Right ventricle myocardium superior (tissue), 1 donor: Measurements from ENCODE around the gene SEC31A. TPM values are rescaled to one million over a fixed set of nuclear protein-coding genes. Genes with fewer than 3 reads are reported as not detected.

ENCODE experiments used
- ATAC-seq: fragments of 200-7000 bp; cut with Tn5 transposase; one replicate; pipeline ENCODE4 v1.9.1; 2020; ENCODE audit warnings: mild to moderate bottlenecking; ENCODE audit not compliant: poor library complexity
- DNase-seq: peaks from one replicate; pipeline ENCODE4 v3.0.0-alpha.2; 2020
- intact Hi-C: fragments of 100-400 bp; cut with DNase I; formaldehyde crosslinking; loops from one replicate; pipeline ENCODE4 v1.11.2; 2022
- total RNA-seq: library from RNA; stranded (reverse); fragmentation: NEBNext Ultra II Directional; extraction: Animal tissue kit (Norgen Biotek cat#: 25700); gene quantifications from one replicate; pipeline ENCODE4 v1.2.1, GENCODE V29; 2021
- donor health status: DM: no; HTN: yes; CAD: no; lungs with severe emphysema.

The SEC31A gene
- total RNA-seq, 1 donor from 2014 or later, result 82.1 TPM

DNA sequence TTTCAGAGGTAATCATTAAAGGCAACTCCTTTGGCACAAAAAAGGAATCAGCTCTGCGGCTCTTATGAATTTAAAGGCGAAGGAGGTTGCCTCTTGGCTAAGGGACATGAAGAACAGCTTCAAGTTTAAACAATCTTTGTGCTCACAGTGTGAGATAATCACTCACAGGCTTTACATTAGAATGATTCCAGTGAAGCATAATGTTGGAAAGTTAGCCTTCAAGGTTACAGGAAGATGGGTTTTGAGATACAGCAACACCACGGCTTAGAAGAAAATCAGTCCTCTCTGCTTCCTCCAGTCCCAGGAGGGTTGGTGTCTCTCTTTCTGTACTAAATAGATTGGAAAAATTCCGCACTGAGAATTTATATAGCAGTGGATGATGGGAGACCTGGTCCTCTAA lies 80.8 kb downstream of the SEC31A start:
- no peak for ATAC-seq

DNA sequence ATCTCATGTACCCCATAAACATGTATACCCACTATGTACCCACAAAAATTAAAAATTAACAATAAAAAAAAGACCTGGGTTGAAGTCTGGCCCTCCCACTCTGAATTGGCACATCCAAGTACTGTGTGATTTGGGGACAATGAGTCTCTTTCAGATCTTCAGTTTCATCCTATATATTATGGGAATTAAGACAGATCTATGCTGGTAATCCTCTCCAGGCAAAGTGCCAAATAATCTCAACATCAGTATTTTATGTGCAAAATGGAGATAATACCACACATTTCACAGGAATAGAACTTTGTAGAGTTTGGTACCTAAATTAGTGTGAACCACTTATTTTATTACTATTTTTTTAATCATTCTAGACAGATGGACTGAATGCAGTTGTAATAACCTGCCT lies 81.3 kb downstream of the SEC31A start:
- intact Hi-C loops, result no loop called here
- ATAC-seq (no peak), DNase-seq (no peak)

More for the DNA sequence above, 80.8 kb downstream of the SEC31A start:
- intact Hi-C loops, result no loop called here
- DNase-seq, result no peak

DNA sequence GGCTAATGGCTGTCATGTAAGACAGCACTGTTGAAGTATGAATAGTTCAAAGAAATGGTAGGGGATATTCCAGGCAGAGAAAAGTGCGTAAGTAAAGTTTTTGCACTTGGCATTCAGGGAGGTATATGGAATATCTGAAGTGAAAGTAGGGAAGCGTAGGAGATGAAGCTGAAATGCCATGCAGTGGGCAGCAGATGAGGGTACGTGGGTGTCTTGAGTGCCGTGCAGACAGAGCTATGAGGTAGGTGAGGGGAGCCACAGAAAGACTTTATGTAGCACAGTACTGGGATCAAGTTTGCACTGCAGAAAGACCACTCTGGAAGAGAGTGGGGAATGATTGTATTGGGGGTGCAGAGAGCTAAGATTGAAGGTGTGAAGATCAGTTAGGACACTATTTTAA lies 87.2 kb downstream of the SEC31A start:
- no peak for ATAC-seq
- intact Hi-C loops, result no loop called here
- no peak for DNase-seq

DNA sequence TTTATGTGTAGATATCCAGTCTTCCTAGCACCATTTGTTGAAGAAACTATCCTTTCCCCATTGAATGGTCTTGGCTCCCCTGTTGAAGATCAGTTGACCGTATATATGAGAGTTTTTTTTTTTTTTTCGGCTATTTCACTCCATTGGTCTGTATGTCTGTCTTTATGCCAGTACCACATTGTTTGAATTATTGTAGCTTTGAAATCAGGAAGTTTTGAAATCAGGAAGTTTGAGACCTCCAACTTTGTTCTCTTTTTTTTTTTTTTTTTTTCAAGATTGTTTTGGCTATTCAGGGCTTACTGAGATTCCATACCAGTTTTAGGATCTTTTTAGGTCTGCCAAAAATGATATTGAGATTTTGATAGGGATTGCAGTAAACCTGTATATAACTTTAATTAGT lies 88.0 kb downstream of the SEC31A start:
- ATAC-seq (no peak), DNase-seq (no peak)
- intact Hi-C loops, result no loop called here

DNA sequence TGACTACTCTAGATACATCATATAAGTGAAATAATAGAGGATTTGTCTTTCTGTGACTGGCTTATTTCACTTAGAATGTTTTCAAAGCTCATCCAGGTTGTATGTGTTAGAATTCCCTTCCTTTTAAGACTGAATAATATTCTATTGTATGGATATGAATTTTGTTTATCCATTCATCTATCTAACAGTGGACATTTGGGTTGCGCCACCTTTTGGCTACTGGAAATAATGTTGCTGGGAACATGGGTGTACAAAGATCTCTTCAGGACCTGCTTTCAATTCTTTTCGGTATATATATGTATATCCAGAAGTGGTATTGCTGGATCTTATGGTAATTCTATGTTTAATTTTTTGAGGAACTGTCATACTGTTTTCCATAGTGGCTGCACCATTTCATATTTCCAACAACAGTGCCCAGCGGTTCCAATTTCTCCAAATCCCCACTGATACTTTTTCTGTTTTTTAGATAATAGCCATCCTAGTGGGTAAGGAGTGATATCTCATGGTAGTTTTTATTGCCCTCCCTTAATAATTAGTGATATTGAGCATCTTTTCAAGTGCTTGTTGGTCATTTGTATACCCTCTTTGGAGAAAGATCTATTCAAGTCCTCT lies 88.9 kb downstream of the SEC31A start:
- DNase-seq (no peak), ATAC-seq (no peak)
- intact Hi-C loops, result no loop called here

DNA sequence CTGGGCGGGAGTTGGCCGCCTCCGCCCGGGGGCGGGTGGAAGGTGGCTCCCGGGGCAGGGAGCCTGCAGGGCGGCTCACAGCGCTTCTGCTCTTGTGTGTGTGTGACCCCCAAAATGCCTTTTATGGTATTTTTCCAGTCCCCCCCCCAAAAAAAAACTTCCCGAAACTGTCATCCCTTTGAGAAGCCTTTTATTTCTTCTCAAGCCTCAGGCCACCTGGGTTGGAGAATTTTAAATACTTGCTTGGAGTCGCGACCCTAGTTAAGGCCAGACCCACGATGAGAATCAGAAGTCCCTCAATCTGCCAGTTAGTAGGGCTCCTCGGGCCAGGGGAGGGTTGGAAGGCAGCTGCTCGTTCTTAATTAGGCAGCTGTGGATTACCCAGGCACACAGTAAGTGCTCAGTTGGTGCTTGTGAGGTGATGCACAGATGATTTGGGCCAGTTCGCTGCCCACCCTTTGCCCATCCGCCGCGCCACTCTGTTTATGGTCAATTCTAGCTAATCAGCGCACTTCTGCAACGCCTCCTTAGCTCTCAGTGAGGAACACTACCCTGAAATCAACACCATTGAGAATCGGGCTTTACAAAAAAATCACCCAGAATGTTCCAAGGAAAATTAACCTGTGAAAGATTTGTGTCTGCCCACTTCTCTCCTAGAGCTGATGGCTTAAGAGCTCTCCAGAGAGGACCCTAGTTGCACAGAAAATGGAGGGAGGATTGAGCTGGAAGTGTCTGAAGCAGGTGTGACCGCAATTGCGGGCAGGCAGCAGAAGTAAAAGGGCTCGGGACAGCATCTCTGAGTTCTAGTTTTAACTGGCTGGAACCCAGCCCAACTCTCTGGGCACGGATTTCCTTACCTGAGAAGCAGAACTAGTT lies 91.7 kb downstream of the SEC31A start:
- ATAC-seq, result no peak
- no peak for DNase-seq
- intact Hi-C loops, result no loop called here

DNA sequence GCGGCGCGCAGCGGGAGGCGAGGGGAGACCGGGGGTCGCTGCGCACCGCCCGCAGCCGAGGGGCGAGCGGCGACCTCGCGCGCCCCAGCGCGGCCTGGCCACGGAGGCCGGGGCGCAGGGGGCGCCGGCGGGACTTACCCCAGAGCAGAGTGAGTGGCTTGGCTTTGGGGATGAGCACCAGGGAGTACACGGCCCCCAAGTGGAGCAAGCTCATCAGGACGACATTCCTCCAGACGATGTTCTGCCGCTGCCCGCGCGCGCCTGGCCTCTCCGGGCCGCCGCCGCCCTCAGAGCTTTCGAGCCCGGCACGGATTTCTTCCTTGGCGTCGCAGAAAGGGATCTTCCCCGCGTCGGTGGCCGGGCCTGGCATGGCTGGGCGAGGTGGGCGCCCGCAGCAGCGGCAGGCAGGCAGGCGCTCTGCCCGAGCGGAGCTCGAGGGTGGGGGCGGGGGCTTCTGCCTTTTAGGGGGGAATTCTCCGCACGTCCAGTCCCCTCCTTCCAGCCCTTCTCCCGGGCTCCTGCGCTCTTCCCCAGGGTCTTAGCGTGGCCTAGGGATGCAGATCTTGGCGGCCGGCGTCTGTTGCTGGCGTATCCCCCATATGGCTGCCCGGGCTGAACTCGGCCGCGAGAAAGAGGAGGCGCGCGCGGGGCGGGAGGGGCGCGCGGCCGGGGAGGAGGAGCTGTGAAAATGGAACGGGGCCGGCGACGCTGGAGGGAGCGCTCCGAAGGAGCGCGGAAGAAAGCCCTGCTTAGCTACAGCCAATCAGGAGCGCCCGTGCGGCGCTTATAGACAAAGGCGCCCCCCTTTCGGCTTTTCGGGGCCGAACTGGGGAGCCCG lies 92.6 kb downstream of the SEC31A start, which contains the start of gene SCD5:
SCD5 (minus strand) TSS at position 629 of the 838 bp plus-strand sequence; CDS start at position 370, 259 bp downstream.
- DNase-seq, result peak; percentile 82
- ATAC-seq, result peak; percentile 94
- intact Hi-C loops, result no loop called here

DNA sequence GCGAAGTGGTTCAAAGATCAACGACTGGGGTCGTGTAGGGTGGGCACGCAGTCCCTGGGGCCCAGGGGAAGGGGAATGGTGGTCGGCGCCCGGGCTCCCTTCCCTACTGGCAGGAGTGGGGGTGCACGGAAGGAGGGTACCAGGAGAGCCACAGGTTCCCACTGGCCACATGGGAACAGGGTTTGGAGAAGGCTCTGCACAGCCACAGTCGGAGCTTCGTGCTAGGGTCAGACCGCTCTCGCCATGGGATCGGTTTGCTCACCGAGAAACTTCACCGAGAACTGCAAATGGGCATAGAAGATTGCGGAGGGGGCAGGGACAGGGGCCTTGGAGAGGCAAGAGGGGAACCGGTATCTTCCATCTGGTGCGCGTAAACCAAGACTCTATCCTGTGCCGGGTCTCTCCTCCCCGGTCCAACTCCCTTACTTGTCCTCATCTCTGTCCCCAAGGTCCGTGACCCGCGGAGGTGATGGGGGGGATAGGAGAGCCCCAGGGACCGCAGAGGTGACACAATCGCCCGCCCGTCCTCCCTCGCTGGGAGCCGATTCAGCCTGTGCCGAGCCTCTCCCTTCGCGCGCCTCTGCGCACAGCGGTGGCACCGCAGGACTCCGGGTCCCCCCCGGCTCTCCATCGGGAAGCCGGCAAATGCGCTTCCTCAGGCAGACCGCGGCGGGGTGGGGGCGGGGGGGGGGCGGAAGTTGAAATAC lies 93.4 kb downstream of the SEC31A start:
- DNase-seq (peak; percentile 47), ATAC-seq (peak; percentile 13)
- intact Hi-C loops, result no loop called here

DNA sequence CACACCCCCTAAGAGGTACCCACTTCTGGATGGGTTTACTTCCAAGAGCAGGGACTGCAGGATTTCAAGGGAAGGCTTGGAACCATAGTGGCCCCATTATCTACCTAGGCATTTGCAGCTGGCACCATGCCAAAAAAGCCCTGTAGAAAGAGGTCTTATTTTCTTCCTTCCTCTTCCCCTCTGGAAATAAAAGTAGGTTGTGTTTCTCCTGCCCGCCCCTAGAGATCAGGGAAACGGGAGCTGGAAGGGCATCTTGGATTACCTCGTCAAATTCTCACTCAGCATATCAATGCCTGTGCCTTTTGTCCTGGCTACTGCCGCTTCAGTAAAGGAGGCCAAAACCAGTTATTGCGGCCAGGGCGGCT lies 93.9 kb downstream of the SEC31A start:
- intact Hi-C loops, result no loop called here

DNA sequence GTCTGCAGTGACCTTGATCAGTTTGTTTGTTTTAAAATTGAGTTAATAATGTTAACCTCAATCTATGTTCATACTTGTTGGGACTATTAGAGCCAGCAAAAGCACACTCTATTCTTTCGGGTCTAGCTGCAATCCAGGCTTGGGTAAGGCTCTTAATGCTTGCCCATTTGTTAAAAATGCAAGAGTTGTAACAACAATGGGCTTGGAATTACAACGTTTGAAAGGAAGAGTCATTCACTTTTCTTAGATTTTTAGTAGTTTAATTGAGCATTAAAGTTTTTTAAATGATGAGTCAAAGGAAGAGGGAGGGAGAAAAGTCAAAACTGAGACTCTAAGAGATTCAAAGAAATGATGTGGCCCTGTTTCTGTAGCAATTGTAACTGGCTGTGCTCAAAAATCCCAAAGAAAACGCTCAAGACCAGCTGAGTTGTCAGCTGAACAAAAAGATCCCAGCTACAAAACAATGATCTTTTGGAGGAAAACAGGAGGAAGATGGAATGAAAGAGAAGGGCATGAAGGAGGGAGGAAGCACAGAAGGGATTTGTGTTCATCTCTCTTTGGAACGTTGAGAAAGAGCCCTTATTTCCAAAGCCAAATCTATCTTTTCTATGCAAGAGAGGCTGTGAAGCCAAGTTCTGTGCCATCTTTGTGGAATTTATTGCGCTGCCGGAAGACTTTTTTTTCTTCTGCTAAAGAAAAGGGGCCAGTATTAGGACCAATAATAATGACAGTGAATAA lies 97.9 kb downstream of the SEC31A start:
- ATAC-seq, result no peak
- intact Hi-C loops, result no loop called here
- no peak for DNase-seq

More for the DNA sequence above, 93.9 kb downstream of the SEC31A start:
- DNase-seq, result no peak
- ATAC-seq, result no peak

DNA sequence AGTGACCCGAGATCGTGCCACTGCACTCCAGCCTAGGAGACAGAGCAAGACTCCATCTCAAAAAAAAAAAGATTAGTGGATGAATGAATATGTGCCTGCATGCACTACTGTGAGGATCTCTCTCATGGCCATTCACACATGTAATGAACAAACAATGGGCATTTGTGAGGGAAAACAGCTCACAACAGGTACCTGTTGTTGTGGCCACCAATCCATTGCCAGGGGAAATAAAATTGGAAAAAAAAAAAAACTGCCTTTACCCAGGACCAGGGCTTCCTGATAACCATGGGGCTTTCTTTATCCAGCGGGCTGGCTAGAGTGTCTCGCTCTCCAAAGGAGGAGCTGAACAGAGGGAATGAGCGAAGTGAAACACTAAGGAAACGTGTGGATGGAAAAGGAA lies 99.8 kb downstream of the SEC31A start:
- intact Hi-C loops, result no loop called here
- no peak for ATAC-seq

DNA sequence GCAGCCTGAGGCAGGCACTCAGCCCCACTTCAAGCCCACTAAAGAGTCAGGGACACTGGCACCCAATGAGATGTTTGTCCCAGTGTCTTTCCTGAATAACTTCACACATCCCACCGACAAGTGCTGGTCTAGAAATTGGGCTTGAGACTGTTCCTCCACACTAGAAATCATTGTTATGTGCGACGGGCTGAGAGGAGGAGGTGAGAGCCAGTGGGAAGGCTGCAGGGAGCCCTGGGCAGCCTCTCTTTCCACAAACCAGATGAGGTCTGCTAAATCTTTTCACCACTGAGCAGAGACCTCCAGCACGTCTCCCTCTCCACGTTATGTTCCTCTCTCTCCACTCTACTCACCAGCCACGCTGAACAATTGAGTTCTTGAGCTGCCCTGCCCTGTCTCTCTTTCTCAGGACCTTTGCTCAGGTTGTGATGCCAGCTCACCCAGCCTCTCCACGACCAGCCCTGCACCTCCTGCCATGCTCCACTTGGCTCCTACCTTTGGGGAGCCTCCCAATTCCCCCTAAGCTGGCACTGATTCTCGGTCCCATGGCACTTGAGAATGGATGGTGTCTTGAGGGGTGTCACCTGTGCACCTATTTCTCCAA lies 100.8 kb downstream of the SEC31A start:
- no peak for ATAC-seq
- intact Hi-C loops, result no loop called here
- no peak for DNase-seq

More for the DNA sequence above, 99.8 kb downstream of the SEC31A start:
- DNase-seq, result no peak

DNA sequence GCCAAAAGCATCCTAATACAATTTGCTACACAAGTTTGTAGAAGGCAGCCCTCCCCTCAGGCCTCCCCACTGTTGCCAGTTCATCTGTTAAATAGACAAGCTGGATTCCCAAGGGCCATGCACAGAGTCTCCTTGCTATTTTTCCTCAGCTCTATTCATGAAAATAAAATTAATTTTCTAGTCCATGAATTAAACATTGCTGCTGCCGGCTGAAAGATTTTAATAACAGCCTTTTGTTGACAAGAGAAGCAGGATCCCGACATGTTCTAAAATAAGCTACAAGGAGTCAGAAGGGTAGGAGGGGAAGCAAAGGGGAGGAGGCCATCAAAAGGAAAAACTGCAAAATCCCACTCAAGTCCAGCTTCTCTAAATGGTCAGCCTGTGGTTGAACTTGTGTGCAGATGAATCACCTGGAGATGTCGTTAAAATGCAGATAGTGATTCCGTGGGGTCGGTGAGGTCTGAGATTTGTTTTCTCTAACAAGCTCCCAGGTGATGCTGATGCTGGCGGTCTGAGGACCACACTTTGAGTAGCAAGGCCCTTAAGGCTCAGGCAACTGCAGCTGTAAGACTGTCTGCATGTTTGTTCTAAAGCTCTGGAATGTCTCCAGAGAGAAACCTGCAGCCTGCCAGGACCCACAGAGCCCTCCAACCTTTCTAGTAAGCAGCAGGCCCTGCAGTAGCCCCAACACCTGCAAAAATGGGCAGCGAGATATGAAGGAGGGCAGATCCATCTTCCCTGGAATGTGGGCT lies 101.8 kb downstream of the SEC31A start:
- ATAC-seq, result no peak
- no peak for DNase-seq
- intact Hi-C loops, result no loop called here

DNA sequence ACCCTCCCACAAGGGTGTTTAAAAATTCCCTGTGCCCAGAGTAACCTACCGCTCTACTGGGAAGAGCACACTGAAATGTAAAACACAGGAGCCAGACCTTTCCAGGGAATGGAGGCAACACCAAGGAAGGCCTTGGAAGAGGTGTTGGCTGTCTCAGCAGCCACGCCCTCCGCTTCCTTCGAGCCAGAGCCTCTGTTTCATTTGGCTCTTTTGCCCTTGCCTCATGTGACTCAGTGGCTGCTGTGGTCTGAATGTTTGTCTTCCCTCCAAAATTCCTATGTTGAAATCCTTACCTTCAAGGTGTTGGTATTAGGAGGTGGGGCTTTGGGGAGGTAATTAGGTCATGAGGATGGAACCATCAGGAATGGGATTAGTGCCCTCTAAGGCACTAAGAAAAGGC lies 103.6 kb downstream of the SEC31A start:
- no peak for DNase-seq
- no peak for ATAC-seq
- intact Hi-C loops, result no loop called here

DNA sequence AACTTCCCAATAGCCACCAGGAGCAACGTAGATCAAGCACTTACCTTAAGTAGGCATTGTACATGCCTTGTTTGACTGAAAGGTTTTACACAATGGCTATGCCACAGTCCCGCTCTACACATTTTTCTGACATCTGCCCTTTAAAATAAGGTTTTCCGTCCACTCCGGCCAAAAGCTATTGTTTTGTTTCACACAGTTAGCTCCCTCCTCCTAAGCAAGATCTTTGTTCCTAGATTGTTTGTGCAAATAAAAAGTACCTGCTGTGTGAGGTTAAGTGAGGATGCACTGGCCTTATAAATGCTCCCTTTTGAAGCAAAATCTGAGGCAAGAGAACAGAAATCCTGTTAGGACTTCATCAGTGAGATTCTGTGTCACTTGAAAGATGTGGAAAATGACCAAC lies 104.1 kb downstream of the SEC31A start:
- intact Hi-C loops, result no loop called here
- DNase-seq (no peak), ATAC-seq (no peak)

DNA sequence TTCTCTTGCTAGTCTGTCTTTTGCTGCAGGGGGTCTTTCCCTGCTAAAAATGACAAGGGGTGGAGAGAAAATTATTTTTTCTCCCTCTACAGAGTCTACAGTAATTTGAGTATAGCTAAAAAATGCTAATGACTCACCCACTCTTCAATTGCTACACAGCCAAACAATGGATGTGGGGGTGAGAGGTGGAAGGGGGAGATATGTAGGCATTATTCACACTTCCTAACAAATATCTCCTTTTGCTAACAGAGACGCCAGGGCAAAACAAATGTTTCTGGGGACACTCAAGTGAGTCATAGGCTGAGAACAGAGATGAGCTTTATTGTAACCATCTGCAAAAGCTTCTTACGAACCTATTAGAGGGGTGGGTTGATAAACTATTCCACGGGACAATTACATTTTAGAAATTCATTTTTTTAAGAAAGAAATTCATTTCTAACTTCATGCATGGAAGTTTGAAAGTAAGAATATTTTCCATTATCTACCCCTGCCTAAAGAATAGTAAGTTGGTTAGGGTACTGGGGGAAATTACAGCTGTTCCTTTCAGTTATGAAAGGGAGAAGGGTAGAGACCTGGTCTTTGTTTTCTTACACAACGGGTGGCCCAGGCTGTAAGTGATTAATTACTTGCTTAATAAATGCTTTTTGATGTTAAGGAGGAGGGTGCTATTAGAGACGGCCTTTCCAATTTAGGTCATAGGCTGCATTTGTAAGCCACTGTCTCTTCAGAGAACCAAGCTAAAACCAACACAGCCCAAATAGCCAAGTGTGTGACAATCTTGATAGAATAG lies 105.1 kb downstream of the SEC31A start:
- intact Hi-C loops, result no loop called here
- DNase-seq (no peak), ATAC-seq (no peak)
